Measurements from ENCODE around the gene TBCEL.

GRCh38 chr11:121106812-121107211, 82.9 kb downstream of the TBCEL start:
- no peak for TF ChIP-seq CTCF (IDR thresholded peaks at IDR 0.05)
- no peak for TF ChIP-seq POLR2A (IDR thresholded peaks at IDR 0.05)
